ENCODE measurements around the gene GATAD2B.

DNA sequence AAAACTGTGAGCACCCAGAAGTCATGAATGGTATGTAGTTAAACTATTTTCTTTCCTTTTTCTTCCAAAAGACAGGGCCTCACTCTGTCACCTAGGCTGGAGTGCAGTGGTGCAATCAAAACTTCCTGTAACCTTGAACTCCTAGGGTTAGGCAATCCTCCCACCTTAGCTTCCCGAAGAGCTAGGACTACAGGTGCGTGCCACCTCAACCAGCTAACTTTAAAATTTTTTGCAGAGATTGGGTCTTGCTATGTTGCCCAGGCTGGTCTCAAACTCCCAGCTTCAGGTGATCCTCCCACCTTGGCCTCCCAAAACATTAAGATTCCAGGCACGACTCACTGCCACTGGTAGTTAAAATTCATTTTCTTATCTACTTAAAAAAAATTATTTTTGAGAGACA, 62.5 kb downstream of the GATAD2B start:
- TF ChIP-seq, protein P1, sequence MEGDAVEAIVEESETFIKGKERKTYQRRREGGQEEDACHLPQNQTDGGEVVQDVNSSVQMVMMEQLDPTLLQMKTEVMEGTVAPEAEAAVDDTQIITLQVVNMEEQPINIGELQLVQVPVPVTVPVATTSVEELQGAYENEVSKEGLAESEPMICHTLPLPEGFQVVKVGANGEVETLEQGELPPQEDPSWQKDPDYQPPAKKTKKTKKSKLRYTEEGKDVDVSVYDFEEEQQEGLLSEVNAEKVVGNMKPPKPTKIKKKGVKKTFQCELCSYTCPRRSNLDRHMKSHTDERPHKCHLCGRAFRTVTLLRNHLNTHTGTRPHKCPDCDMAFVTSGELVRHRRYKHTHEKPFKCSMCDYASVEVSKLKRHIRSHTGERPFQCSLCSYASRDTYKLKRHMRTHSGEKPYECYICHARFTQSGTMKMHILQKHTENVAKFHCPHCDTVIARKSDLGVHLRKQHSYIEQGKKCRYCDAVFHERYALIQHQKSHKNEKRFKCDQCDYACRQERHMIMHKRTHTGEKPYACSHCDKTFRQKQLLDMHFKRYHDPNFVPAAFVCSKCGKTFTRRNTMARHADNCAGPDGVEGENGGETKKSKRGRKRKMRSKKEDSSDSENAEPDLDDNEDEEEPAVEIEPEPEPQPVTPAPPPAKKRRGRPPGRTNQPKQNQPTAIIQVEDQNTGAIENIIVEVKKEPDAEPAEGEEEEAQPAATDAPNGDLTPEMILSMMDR (IDR thresholded peaks at IDR 0.05), result no peak
- TF ChIP-seq POLR2A (IDR thresholded peaks at IDR 0.05), result no peak

All from ovary (tissue), 3 donors.